Effector memory CD4-positive, alpha-beta T cell (primary cell): ENCODE data around the gene EEFSEC.

Experiments
- DNase-seq, 3 donors: peaks; one replicate each; pipeline ENCODE4 v3.0.0-alpha.2; 2020
- H3K27ac ChIP-seq: 2 replicates; pipeline ENCODE4 v1.7.0; 2013; ENCODE audit warnings: mild to moderate bottlenecking, low read length, moderate library complexity; ENCODE audit not compliant: insufficient read depth, poor library complexity, severe bottlenecking
- H3K27me3 ChIP-seq: replicated peaks from 2 replicates; pipeline ENCODE4 v1.7.0; 2013; ENCODE audit warnings: mild to moderate bottlenecking, low read length; ENCODE audit not compliant: insufficient read depth, control insufficient read depth, poor library complexity, severe bottlenecking
- H3K36me3 ChIP-seq: 2 replicates; pipeline ENCODE4 v1.7.0; 2013; ENCODE audit warnings: mild to moderate bottlenecking, low read length, moderate library complexity; ENCODE audit not compliant: control insufficient read depth, insufficient read depth
- H3K4me1 ChIP-seq: 2 replicates; pipeline ENCODE4 v1.7.0; 2013; ENCODE audit warnings: low read length, mild to moderate bottlenecking; ENCODE audit not compliant: control insufficient read depth, insufficient read depth, poor library complexity, severe bottlenecking
- H3K4me3 ChIP-seq: 2 replicates; pipeline ENCODE4 v1.7.0; 2013; ENCODE audit warnings: low read length, low read depth, mild to moderate bottlenecking; ENCODE audit not compliant: insufficient read depth, poor library complexity, severe bottlenecking
- H3K9me3 ChIP-seq: 2 replicates; pipeline ENCODE4 v1.7.0; 2013; ENCODE audit warnings: mild to moderate bottlenecking, low read length, moderate library complexity; ENCODE audit not compliant: control insufficient read depth

EEFSEC gene

DNA sequence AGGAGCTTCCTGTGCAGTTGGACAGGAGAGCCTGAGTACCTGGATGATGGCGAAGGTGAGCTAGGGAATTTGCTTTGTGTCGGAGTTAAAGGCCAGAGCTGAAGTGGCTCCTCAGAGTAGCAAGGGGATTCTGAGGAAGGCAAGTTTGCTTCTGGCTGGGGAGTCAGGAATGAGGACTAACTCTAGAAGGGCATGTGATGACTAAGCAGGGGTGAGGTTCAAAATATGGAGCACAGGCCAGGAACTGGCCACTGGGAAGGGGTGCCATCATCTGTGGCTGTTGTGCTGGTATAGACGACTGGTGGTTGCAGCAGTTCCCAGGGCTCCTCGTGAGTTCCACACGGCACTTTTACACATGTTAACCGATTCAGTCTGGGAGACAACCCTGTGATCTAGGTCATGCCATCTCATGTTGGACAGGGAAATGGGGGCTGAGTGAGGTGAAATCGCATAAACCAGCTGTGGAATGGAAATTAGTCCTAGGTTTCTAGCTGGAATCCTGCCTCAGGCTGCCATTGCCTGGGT is 100.8 kb downstream of the EEFSEC start:
- H3K27ac ChIP-seq, result no peak overlapping the region
- H3K27me3 ChIP-seq, result no peaks in the 10 kb centered on the region
- DNase-seq, result no peak

DNA sequence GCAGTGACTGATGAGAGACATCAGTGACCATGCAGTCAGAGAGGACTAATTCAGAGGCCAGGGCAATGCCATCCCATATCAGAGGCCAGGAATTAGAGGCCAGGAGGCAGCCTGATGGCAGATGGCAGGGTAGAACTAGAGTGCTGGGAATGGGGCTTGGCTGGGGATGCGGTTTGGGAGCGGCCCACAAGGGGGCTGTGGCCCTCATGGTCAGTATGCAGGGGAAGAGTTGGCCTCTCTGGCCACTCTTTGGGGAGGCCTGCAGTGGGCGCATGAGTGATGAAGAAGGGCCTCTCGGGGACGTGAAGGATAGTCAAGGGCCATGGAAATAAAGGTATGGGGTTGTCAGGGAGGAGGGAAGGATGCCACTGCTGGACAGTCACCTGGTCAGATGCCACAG is 101.7 kb downstream of the EEFSEC start:
- Histone ChIP-seq H3K27ac (no peak overlapping the region), H3K9me3 (no peaks in the 10 kb centered on the region), H3K4me1 (no peaks in the 10 kb centered on the region), H3K27me3 (no peaks in the 10 kb centered on the region), H3K36me3 (no peaks in the 10 kb centered on the region), H3K4me3 (no peak overlapping the region)
- no peak for DNase-seq

More for the DNA sequence above, 100.8 kb downstream of the EEFSEC start:
- H3K9me3 ChIP-seq, result no peaks in the 10 kb centered on the region
- H3K4me3 ChIP-seq, result no peak overlapping the region
- H3K36me3 ChIP-seq, result no peaks in the 10 kb centered on the region
- H3K4me1 ChIP-seq, result no peaks in the 10 kb centered on the region

DNA sequence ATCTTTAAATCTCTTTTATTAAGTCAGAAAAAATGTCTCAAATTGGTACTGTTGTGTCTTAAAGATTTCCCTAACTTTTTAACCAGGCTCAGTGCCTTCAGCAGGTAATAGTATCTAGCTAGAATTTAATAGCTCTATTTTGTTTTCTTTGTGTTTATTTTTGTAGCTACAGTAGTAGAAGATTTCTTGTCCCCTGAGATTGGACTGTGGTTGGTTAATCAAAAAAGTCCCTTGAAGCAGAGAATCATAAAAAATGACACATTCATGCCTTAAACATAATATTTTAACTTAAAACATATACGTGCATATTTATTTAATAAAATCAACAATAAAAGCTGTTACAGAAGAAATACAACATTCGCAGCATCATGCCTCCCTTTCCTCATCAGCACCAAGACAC is 102.8 kb downstream of the EEFSEC start:
- DNase-seq, result no peak
- no peak overlapping the region for H3K4me3 ChIP-seq
- H3K27ac ChIP-seq, result no peak overlapping the region
- no peaks in the 10 kb centered on the region for H3K36me3 ChIP-seq
- no peaks in the 10 kb centered on the region for H3K4me1 ChIP-seq
- no peaks in the 10 kb centered on the region for H3K9me3 ChIP-seq
- no peaks in the 10 kb centered on the region for H3K27me3 ChIP-seq

DNA sequence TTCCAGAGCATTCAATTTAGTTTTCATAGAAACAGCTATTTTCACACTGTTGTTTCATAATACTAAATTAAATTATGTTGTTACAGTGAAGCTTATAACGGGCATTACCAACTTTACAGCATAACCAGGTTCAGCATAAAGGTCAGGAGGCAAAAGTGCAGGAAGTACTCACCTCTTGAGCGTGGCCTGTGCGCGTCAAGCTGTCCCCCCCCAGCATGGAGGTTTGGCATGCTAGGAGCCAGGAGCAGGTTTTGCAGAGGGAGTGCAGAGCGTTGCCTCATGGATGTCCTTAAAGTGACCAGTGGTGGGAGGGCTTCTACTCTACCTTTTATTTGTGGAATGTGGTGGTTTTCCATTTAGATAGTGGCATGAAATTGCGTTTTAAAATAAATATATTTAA is 104.4 kb downstream of the EEFSEC start:
- Histone ChIP-seq H3K4me1 (no peaks in the 10 kb centered on the region), H3K27ac (no peak overlapping the region), H3K36me3 (peaks cover 5% of the 10 kb centered on the region), H3K9me3 (no peaks in the 10 kb centered on the region), H3K27me3 (no peaks in the 10 kb centered on the region), H3K4me3 (no peak overlapping the region)
- DNase-seq, result no peak

DNA sequence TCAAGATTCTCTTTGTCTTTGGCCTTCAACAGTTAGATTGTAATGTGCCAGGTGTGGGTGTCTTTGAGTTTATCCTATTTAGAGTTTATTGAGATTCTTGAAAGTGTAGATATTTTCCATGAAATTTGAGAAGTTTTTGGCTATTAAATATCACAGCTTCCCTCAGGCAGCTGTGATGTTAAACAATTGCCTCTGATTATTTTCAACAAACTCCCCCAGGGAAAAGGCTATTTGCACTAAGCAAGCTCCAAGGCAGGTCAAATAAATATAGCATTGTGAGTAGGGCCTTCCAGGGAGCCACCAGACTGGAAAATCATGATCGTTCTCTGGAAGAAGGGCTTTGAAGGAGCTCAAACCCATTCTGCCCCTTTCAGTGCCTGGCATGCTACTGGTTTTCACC is 107.0 kb downstream of the EEFSEC start:
- Histone ChIP-seq H3K4me1 (no peaks in the 10 kb centered on the region), H3K36me3 (peaks cover 25% of the 10 kb centered on the region), H3K9me3 (no peaks in the 10 kb centered on the region), H3K4me3 (no peak overlapping the region), H3K27me3 (no peaks in the 10 kb centered on the region), H3K27ac (no peak overlapping the region)
- no peak for DNase-seq

DNA sequence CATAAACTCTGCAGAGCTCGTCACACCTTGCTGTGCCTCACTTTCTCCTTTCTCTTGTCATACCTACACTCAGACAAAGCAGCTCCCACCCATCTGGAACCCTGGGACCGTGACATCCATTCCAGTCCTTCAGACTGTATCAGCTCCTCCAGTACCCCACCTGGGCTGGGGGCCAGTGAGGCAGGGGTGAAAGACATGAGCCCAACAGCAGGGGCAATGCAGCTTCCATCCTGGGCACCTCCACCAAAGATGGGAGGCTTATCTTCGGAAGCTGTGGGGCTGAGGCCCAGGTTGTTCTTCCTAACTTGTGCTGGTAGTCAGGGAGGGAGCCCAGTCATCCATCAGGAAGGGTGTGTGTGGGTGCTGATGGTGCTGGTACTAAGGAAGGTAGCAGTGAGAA is 109.2 kb downstream of the EEFSEC start:
- H3K4me3 ChIP-seq, result no peak overlapping the region
- no peak for DNase-seq
- H3K36me3 ChIP-seq, result peaks cover 33% of the 10 kb centered on the region
- no peaks in the 10 kb centered on the region for H3K27me3 ChIP-seq
- H3K27ac ChIP-seq, result no peak overlapping the region
- no peaks in the 10 kb centered on the region for H3K9me3 ChIP-seq
- no peaks in the 10 kb centered on the region for H3K4me1 ChIP-seq

DNA sequence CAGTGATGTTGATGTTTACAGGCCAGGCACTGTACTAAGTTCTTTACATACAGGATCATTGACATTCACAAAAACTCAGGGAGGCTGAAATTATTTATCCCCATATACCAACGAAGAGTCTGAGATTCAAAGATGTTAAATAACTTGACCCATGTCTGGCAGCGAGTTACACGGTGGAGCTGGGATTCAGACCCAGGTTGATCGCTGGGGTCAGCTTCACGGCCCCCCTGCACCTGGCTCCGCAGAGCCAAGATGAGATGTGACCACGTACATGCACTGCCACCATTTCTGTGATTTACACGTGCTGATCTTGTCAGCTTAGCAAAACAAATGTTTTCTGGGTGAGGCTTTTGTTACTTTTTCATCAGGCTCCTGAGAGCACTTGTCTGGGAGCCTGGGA is 109.8 kb downstream of the EEFSEC start:
- Histone ChIP-seq H3K9me3 (no peaks in the 10 kb centered on the region), H3K27ac (no peak overlapping the region), H3K36me3 (peaks cover 37% of the 10 kb centered on the region), H3K4me1 (no peaks in the 10 kb centered on the region), H3K27me3 (no peaks in the 10 kb centered on the region), H3K4me3 (no peak overlapping the region)
- no peak for DNase-seq

DNA sequence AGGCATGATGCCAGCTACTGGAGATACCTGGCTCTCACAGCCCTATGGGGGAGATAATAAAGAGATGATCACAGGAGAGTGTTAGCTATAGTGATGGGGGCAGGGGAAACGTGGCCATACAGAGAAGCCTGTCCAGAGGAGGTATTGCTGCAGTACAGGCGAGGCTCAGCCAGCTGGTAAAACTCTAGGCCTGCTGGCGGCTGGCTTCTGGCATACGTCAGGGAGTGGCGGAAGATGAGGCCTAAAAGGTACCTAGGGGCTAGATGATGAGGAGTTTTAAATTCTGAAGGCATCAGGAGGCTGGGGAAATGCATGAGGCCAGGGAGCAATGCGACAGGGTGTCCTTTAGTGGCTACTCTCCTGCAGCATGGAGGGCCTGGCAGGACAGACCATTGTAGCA is 110.7 kb downstream of the EEFSEC start:
- Histone ChIP-seq H3K9me3 (no peaks in the 10 kb centered on the region), H3K36me3 (peaks cover 41% of the 10 kb centered on the region), H3K27ac (no peak overlapping the region), H3K4me1 (no peaks in the 10 kb centered on the region), H3K27me3 (no peaks in the 10 kb centered on the region), H3K4me3 (no peak overlapping the region)
- no peak for DNase-seq

DNA sequence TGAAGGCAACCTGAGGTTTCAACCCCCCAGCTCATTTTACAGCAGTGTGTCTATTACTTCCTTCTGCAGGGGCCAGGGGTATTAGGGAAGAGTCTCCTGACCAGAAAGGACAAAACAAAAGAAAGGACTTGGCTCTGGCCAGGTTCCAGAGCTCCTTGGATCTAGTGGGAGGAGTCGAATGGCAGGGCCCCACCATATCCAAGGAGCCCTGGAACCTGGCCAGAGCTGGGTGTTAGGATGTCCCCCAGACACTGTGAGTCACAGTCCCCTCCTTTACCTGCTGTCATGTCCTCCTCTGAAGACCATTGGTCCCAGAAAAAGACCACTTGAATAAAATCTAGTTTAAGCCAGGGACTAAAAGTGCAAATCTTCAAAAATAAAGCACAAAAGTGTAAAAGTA is 113.2 kb downstream of the EEFSEC start:
- H3K4me1 ChIP-seq, result no peaks in the 10 kb centered on the region
- H3K27me3 ChIP-seq, result no peaks in the 10 kb centered on the region
- no peak overlapping the region for H3K4me3 ChIP-seq
- no peak for DNase-seq
- peaks cover 41% of the 10 kb centered on the region for H3K36me3 ChIP-seq
- no peaks in the 10 kb centered on the region for H3K9me3 ChIP-seq
- H3K27ac ChIP-seq, result no peak overlapping the region

DNA sequence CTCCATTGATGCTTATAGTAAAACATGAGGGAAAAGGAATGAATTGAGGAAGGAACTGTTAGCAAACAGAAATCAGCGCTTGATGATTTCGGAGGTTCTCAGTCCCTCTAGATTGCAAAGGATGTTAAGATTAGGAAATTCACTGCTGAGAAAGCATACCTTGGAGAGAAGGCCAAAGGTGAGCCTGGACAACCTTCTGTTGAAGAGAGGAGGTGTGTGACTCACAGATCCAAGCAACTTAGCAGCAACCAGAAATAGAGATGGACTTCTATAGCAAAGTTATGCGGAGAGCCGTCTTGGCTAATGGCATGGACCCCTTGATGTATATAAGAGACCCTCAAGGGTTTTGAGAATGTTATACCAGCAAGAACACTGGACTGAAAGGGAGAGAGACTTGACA is 114.3 kb downstream of the EEFSEC start:
- no peak overlapping the region for H3K4me3 ChIP-seq
- no peaks in the 10 kb centered on the region for H3K4me1 ChIP-seq
- DNase-seq, result no peak
- peaks cover 36% of the 10 kb centered on the region for H3K36me3 ChIP-seq
- no peaks in the 10 kb centered on the region for H3K9me3 ChIP-seq
- H3K27me3 ChIP-seq, result no peaks in the 10 kb centered on the region
- H3K27ac ChIP-seq, result no peak overlapping the region
